ENCODE results near the gene MDM1.

GRCh38 chr12:68364328-68364727 lies 32.2 kb upstream of the MDM1 start:
- TF ChIP-seq CTCF (IDR thresholded peaks at IDR 0.05) (no peak), POLR2A (IDR thresholded peaks at IDR 0.05) (no peak)

All from uterus (tissue), 2 donors.